Stimulated activated effector memory CD8-positive, alpha-beta T cell treated with anti-CD3 and anti-CD28 coated beads, Interleukin-12 subunit alpha, Interleukin-12 subunit beta, amount 100 ng/mL, for 72 hours (primary cell): Measurements from ENCODE around the gene CCDC71L.

Source experiments
- ATAC-seq: fragments of 150-1000 bp; cut with Tn5 transposase; 2 replicates; pipeline ENCODE4 v1.10.0; 2021
- DNase-seq, 2 donors: peaks; one replicate each; pipeline ENCODE4 v3.0.0; 2021 to 2022; ENCODE audit warnings: low spot score in 2 of 2
- H3K27ac Mint-ChIP-seq: one replicate; pipeline ENCODE4 v1.8.0; 2022; ENCODE audit warnings: mild to moderate bottlenecking, mixed read lengths
- H3K36me3 Mint-ChIP-seq: one replicate; pipeline ENCODE4 v1.8.0; 2022; ENCODE audit warnings: mild to moderate bottlenecking, mixed read lengths
- H3K4me1 Mint-ChIP-seq: one replicate; pipeline ENCODE4 v1.8.0; 2022; ENCODE audit warnings: mixed read lengths
- H3K4me3 Mint-ChIP-seq: one replicate; pipeline ENCODE4 v1.8.0; 2022; ENCODE audit warnings: mild to moderate bottlenecking, mixed read lengths
- H3K9me3 Mint-ChIP-seq: one replicate; pipeline ENCODE4 v1.8.0; 2022; ENCODE audit warnings: mixed read lengths

The CCDC71L gene

GRCh38 chr7:106643216-106644000, 17.6 kb downstream of the CCDC71L start:
- Mint-ChIP-seq H3K4me1 (no peaks in the 10 kb centered on the region), H3K36me3 (no peaks in the 10 kb centered on the region), H3K9me3 (no peaks in the 10 kb centered on the region), H3K4me3 (no peak overlapping the region), H3K27ac (no peak overlapping the region)
- ATAC-seq (no peak), DNase-seq (no peak)

- Mint-ChIP-seq H3K36me3 (no peaks in the 10 kb centered on the region), H3K4me1 (no peaks in the 10 kb centered on the region), H3K9me3 (no peaks in the 10 kb centered on the region), H3K27ac (no peak overlapping the region), H3K4me3 (no peak overlapping the region)
- DNase-seq (no peak), ATAC-seq (no peak)
These were observed 19.5 kb downstream of the CCDC71L start for GRCh38 chr7:106641416-106641815.

GRCh38 chr7:106640368-106641141, 20.4 kb downstream of the CCDC71L start:
- H3K9me3 Mint-ChIP-seq: no peaks in the 10 kb centered on the region

GRCh38 chr7:106639476-106640334, 21.3 kb downstream of the CCDC71L start:
- no peak overlapping the region for H3K27ac Mint-ChIP-seq
- no peak for ATAC-seq
- H3K4me1 Mint-ChIP-seq: no peaks in the 10 kb centered on the region

More at GRCh38 chr7:106640368-106641141, 20.4 kb downstream of the CCDC71L start:
- DNase-seq (no peak), ATAC-seq (no peak)
- Mint-ChIP-seq H3K4me3 (no peak overlapping the region), H3K27ac (no peak overlapping the region), H3K36me3 (no peaks in the 10 kb centered on the region), H3K4me1 (no peaks in the 10 kb centered on the region)

GRCh38 chr7:106635411-106635810, 25.5 kb downstream of the CCDC71L start:
- Mint-ChIP-seq H3K9me3 (no peaks in the 10 kb centered on the region), H3K36me3 (no peaks in the 10 kb centered on the region), H3K4me1 (no peaks in the 10 kb centered on the region), H3K27ac (no peak overlapping the region), H3K4me3 (no peak overlapping the region)
- ATAC-seq: no peak
- no peak for DNase-seq

More at GRCh38 chr7:106639476-106640334, 21.3 kb downstream of the CCDC71L start:
- H3K4me3 Mint-ChIP-seq: no peak overlapping the region
- DNase-seq: no peak
- no peaks in the 10 kb centered on the region for H3K36me3 Mint-ChIP-seq
- H3K9me3 Mint-ChIP-seq: no peaks in the 10 kb centered on the region

GRCh38 chr7:106634958-106635357, 26.0 kb downstream of the CCDC71L start:
- no peak overlapping the region for H3K4me3 Mint-ChIP-seq
- no peaks in the 10 kb centered on the region for H3K4me1 Mint-ChIP-seq
- DNase-seq: no peak
- no peaks in the 10 kb centered on the region for H3K36me3 Mint-ChIP-seq
- no peak overlapping the region for H3K27ac Mint-ChIP-seq
- no peaks in the 10 kb centered on the region for H3K9me3 Mint-ChIP-seq
- no peak for ATAC-seq

GRCh38 chr7:106630648-106631047, 30.3 kb downstream of the CCDC71L start:
- no peak for DNase-seq
- Mint-ChIP-seq H3K27ac (no peak overlapping the region), H3K9me3 (no peaks in the 10 kb centered on the region), H3K36me3 (no peaks in the 10 kb centered on the region), H3K4me3 (no peak overlapping the region), H3K4me1 (no peaks in the 10 kb centered on the region)
- no peak for ATAC-seq

GRCh38 chr7:106629516-106629915, 31.4 kb downstream of the CCDC71L start:
- Mint-ChIP-seq H3K9me3 (no peaks in the 10 kb centered on the region), H3K27ac (no peak overlapping the region), H3K36me3 (no peaks in the 10 kb centered on the region), H3K4me3 (no peak overlapping the region), H3K4me1 (no peaks in the 10 kb centered on the region)
- ATAC-seq (no peak), DNase-seq (no peak)

- Mint-ChIP-seq H3K4me3 (no peak overlapping the region), H3K4me1 (no peaks in the 10 kb centered on the region), H3K27ac (no peak overlapping the region), H3K36me3 (no peaks in the 10 kb centered on the region), H3K9me3 (no peaks in the 10 kb centered on the region)
- DNase-seq (no peak), ATAC-seq (no peak)
These were observed 34.4 kb downstream of the CCDC71L start for GRCh38 chr7:106626376-106627164.

GRCh38 chr7:106625678-106626301, 35.2 kb downstream of the CCDC71L start:
- no peak for ATAC-seq
- no peak overlapping the region for H3K4me3 Mint-ChIP-seq
- no peaks in the 10 kb centered on the region for H3K9me3 Mint-ChIP-seq
- H3K27ac Mint-ChIP-seq: no peak overlapping the region
- no peaks in the 10 kb centered on the region for H3K36me3 Mint-ChIP-seq
- no peaks in the 10 kb centered on the region for H3K4me1 Mint-ChIP-seq
- DNase-seq: no peak

GRCh38 chr7:106623853-106624252, 37.1 kb downstream of the CCDC71L start:
- Mint-ChIP-seq H3K27ac (no peak overlapping the region), H3K36me3 (no peaks in the 10 kb centered on the region), H3K9me3 (no peaks in the 10 kb centered on the region), H3K4me3 (no peak overlapping the region), H3K4me1 (no peaks in the 10 kb centered on the region)
- ATAC-seq: peak; percentile 88
- DNase-seq: no peak

- H3K27ac Mint-ChIP-seq: no peak overlapping the region
- ATAC-seq: no peak
These were observed 37.7 kb downstream of the CCDC71L start for GRCh38 chr7:106623315-106623660.

GRCh38 chr7:106622654-106623314, 38.2 kb downstream of the CCDC71L start:
- H3K27ac Mint-ChIP-seq: no peak overlapping the region
- H3K4me3 Mint-ChIP-seq: no peak overlapping the region

More at GRCh38 chr7:106623315-106623660, 37.7 kb downstream of the CCDC71L start:
- H3K9me3 Mint-ChIP-seq: no peaks in the 10 kb centered on the region
- DNase-seq: no peak
- H3K4me1 Mint-ChIP-seq: no peaks in the 10 kb centered on the region
- H3K4me3 Mint-ChIP-seq: no peak overlapping the region
- no peaks in the 10 kb centered on the region for H3K36me3 Mint-ChIP-seq

More at GRCh38 chr7:106622654-106623314, 38.2 kb downstream of the CCDC71L start:
- DNase-seq (no peak), ATAC-seq (no peak)
- no peaks in the 10 kb centered on the region for H3K4me1 Mint-ChIP-seq
- no peaks in the 10 kb centered on the region for H3K9me3 Mint-ChIP-seq
- H3K36me3 Mint-ChIP-seq: no peaks in the 10 kb centered on the region
